ENCODE measurements around the gene SORD. TPM values are rescaled to one million over a fixed set of nuclear protein-coding genes. Genes with fewer than 3 reads are reported as not detected.

The SORD gene
- polyA plus RNA-seq, 4 donors, result 13.4 to 78.2 (median 26.6) TPM

GRCh38 chr15:45111390-45112142 is 88.6 kb downstream of the SORD start:
- FAIRE-seq, result no peak
- peaks cover 7 to 80% (median 54%) of the 10 kb centered on the region in 3 donors for H3K27me3 ChIP-seq (ENCODE audit: control insufficient read depth in 3 of 3, insufficient read depth in 3 of 3, low read length in 3 of 3)
- WGBS, 3 donors, result 7 to 22% (median 11%) methylated on average over 58 to 70 of the region's 71 CpGs
- DNase-seq, result no peak
- H3K4me3 ChIP-seq (ENCODE audit: low read depth in 1 of 3, low read length in 3 of 3), result no peak overlapping the region
- no peaks in the 10 kb centered on the region for H3K9me3 ChIP-seq (ENCODE audit: control insufficient read depth in 2 of 2, insufficient read depth in 1 of 2, low read depth in 1 of 2, low read length in 1 of 2)
- H3K27ac ChIP-seq (ENCODE audit: low read depth in 1 of 3, low read length in 2 of 3), result no peak overlapping the region
- H3K4me1 ChIP-seq (ENCODE audit: control insufficient read depth in 3 of 3, insufficient read depth in 2 of 3, low read depth in 1 of 3, low read length in 2 of 3), result peaks cover 0 to 5% (median 0%) of the 10 kb centered on the region in 3 donors
- H3K36me3 ChIP-seq (ENCODE audit: control insufficient read depth in 3 of 3, insufficient read depth in 2 of 3, low read depth in 1 of 3, low read length in 3 of 3), result no peaks in the 10 kb centered on the region

DNA sequence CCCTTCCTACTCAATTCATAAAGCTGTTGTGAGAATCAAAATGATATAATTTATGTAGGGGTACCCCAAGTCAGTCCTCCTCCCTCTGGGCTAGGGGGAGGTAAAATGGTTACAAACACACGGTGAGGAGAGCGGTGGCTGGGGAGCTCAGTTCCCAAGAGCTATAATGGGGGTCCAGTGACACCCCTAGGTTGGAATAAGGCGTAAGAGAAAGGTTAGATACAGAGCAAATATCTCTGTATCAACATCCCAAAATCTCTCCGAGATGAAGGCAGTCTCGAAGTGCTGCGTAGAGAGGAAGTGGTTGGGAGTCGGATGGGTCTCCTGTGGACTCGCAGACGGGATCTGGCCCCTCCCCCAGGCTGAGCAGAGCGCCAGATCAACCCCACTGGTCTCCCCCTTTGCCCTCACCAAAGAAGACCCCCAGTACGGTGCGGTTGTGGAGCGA is 89.2 kb downstream of the SORD start:
- Histone ChIP-seq H3K4me1 (ENCODE audit: control insufficient read depth in 3 of 3, insufficient read depth in 2 of 3, low read depth in 1 of 3, low read length in 2 of 3) (peaks cover 0 to 8% (median 0%) of the 10 kb centered on the region in 3 donors), H3K4me3 (ENCODE audit: low read depth in 1 of 3, low read length in 3 of 3) (no peak overlapping the region), H3K27ac (ENCODE audit: low read depth in 1 of 3, low read length in 2 of 3) (no peak overlapping the region), H3K9me3 (ENCODE audit: control insufficient read depth in 2 of 2, insufficient read depth in 1 of 2, low read depth in 1 of 2, low read length in 1 of 2) (no peaks in the 10 kb centered on the region), H3K36me3 (ENCODE audit: control insufficient read depth in 3 of 3, insufficient read depth in 2 of 3, low read depth in 1 of 3, low read length in 3 of 3) (no peaks in the 10 kb centered on the region), H3K27me3 (ENCODE audit: control insufficient read depth in 3 of 3, insufficient read depth in 3 of 3, low read length in 3 of 3) (peaks cover 7 to 81% (median 60%) of the 10 kb centered on the region in 3 donors)
- WGBS, 3 donors, result 5 to 13% (median 11%) methylated on average over 13 of the region's 13 CpGs
- no peak for DNase-seq
- FAIRE-seq, result no peak

- no peak for FAIRE-seq
- Histone ChIP-seq H3K27ac (ENCODE audit: low read depth in 1 of 3, low read length in 2 of 3) (no peak overlapping the region), H3K4me3 (ENCODE audit: low read depth in 1 of 3, low read length in 3 of 3) (peak overlapping the region in 1 of 3 donors; percentile 26), H3K36me3 (ENCODE audit: control insufficient read depth in 3 of 3, insufficient read depth in 2 of 3, low read depth in 1 of 3, low read length in 3 of 3) (no peaks in the 10 kb centered on the region), H3K27me3 (ENCODE audit: control insufficient read depth in 3 of 3, insufficient read depth in 3 of 3, low read length in 3 of 3) (peaks cover 7 to 87% (median 66%) of the 10 kb centered on the region in 3 donors), H3K4me1 (ENCODE audit: control insufficient read depth in 3 of 3, insufficient read depth in 2 of 3, low read depth in 1 of 3, low read length in 2 of 3) (peaks cover 0 to 11% (median 0%) of the 10 kb centered on the region in 3 donors), H3K9me3 (ENCODE audit: control insufficient read depth in 2 of 2, insufficient read depth in 1 of 2, low read depth in 1 of 2, low read length in 1 of 2) (no peaks in the 10 kb centered on the region)
- WGBS, 3 donors, result 2 to 3% (median 2%) methylated on average over 47 to 58 of the region's 58 CpGs
- peak; percentile 27 to 34 for DNase-seq
Observed at GRCh38 chr15:45112591-45113379, 89.8 kb downstream of the SORD start.

GRCh38 chr15:45113380-45113990 is 90.5 kb downstream of the SORD start:
- Histone ChIP-seq H3K27ac (ENCODE audit: low read depth in 1 of 3, low read length in 2 of 3) (no peak overlapping the region), H3K9me3 (ENCODE audit: control insufficient read depth in 2 of 2, insufficient read depth in 1 of 2, low read depth in 1 of 2, low read length in 1 of 2) (no peaks in the 10 kb centered on the region), H3K4me3 (ENCODE audit: low read depth in 1 of 3, low read length in 3 of 3) (no peak overlapping the region), H3K27me3 (ENCODE audit: control insufficient read depth in 3 of 3, insufficient read depth in 3 of 3, low read length in 3 of 3) (peaks cover 7 to 86% (median 62%) of the 10 kb centered on the region in 3 donors), H3K4me1 (ENCODE audit: control insufficient read depth in 3 of 3, insufficient read depth in 2 of 3, low read depth in 1 of 3, low read length in 2 of 3) (peaks cover 0 to 13% (median 0%) of the 10 kb centered on the region in 3 donors), H3K36me3 (ENCODE audit: control insufficient read depth in 3 of 3, insufficient read depth in 2 of 3, low read depth in 1 of 3, low read length in 3 of 3) (no peaks in the 10 kb centered on the region)
- WGBS, 3 donors, result 8 to 11% (median 8%) methylated on average over 12 to 14 of the region's 14 CpGs
- FAIRE-seq, result no peak
- no peak for DNase-seq

GRCh38 chr15:45114076-45114750 is 91.2 kb downstream of the SORD start, which contains the start of the genes DUOX2 and DUOXA2:
DUOX2 (minus strand) TSS chr15:45114172; CDS start chr15:45113411, 761 bp downstream.
DUOXA2 (plus strand) TSS chr15:45114326; CDS start chr15:45114606, 280 bp downstream.
- peaks cover 0 to 13% (median 0%) of the 10 kb centered on the region in 3 donors for H3K4me1 ChIP-seq (ENCODE audit: control insufficient read depth in 3 of 3, insufficient read depth in 2 of 3, low read depth in 1 of 3, low read length in 2 of 3)
- DNase-seq (no peak), FAIRE-seq (no peak)
- H3K4me3 ChIP-seq (ENCODE audit: low read depth in 1 of 3, low read length in 3 of 3), result peak within 1 kb of the TSS in 1 of 3 donors; percentile 26
- 1 to 3% (median 2%) methylated on average over 40 to 42 of the region's 42 CpGs for WGBS, 3 donors
- H3K36me3 ChIP-seq (ENCODE audit: control insufficient read depth in 3 of 3, insufficient read depth in 2 of 3, low read depth in 1 of 3, low read length in 3 of 3), result no peaks in the 10 kb centered on the region
- H3K27ac ChIP-seq (ENCODE audit: low read depth in 1 of 3, low read length in 2 of 3), result no peak within 1 kb of the TSS
- H3K9me3 ChIP-seq (ENCODE audit: control insufficient read depth in 2 of 2, insufficient read depth in 1 of 2, low read depth in 1 of 2, low read length in 1 of 2), result no peaks in the 10 kb centered on the region
- peaks cover 7 to 88% (median 62%) of the 10 kb centered on the region in 3 donors for H3K27me3 ChIP-seq (ENCODE audit: control insufficient read depth in 3 of 3, insufficient read depth in 3 of 3, low read length in 3 of 3)

DNA sequence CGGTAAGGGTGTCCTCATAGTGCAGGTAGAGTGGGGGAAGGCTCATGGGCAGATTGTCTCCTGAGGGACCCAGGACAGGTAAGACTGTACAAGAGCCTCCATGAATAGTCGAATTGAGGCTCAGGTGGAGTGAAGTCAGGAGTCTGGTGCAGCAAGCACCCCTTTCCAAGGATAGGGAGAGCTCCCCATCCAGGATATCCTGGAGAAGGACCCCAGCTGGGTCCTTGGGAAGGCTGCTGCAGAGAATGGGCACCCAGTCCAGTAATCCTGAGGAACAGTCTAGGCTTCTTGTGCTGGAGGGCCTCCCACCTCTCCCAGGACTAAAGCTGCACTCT is 91.7 kb downstream of the SORD start:
- no peak for FAIRE-seq
- Histone ChIP-seq H3K27me3 (ENCODE audit: control insufficient read depth in 3 of 3, insufficient read depth in 3 of 3, low read length in 3 of 3) (peaks cover 7 to 88% (median 61%) of the 10 kb centered on the region in 3 donors), H3K4me3 (ENCODE audit: low read depth in 1 of 3, low read length in 3 of 3) (no peak overlapping the region)

GRCh38 chr15:45115312-45115820 is 92.4 kb downstream of the SORD start:
- H3K4me1 ChIP-seq (ENCODE audit: control insufficient read depth in 3 of 3, insufficient read depth in 2 of 3, low read depth in 1 of 3, low read length in 2 of 3), result peaks cover 0 to 13% (median 0%) of the 10 kb centered on the region in 3 donors
- H3K4me3 ChIP-seq (ENCODE audit: low read depth in 1 of 3, low read length in 3 of 3), result no peak overlapping the region
- H3K36me3 ChIP-seq (ENCODE audit: control insufficient read depth in 3 of 3, insufficient read depth in 2 of 3, low read depth in 1 of 3, low read length in 3 of 3), result no peaks in the 10 kb centered on the region
- H3K27ac ChIP-seq (ENCODE audit: low read depth in 1 of 3, low read length in 2 of 3), result no peak overlapping the region
- no peak for FAIRE-seq
- DNase-seq, result no peak
- no peaks in the 10 kb centered on the region for H3K9me3 ChIP-seq (ENCODE audit: control insufficient read depth in 2 of 2, insufficient read depth in 1 of 2, low read depth in 1 of 2, low read length in 1 of 2)
- peaks cover 7 to 84% (median 59%) of the 10 kb centered on the region in 3 donors for H3K27me3 ChIP-seq (ENCODE audit: control insufficient read depth in 3 of 3, insufficient read depth in 3 of 3, low read length in 3 of 3)
- 60 to 77% (median 72%) methylated on average over 7 of the region's 7 CpGs for WGBS, 3 donors

More for the DNA sequence above, 91.7 kb downstream of the SORD start:
- no peaks in the 10 kb centered on the region for H3K36me3 ChIP-seq (ENCODE audit: control insufficient read depth in 3 of 3, insufficient read depth in 2 of 3, low read depth in 1 of 3, low read length in 3 of 3)
- no peaks in the 10 kb centered on the region for H3K9me3 ChIP-seq (ENCODE audit: control insufficient read depth in 2 of 2, insufficient read depth in 1 of 2, low read depth in 1 of 2, low read length in 1 of 2)
- DNase-seq, result no peak
- no peak overlapping the region for H3K27ac ChIP-seq (ENCODE audit: low read depth in 1 of 3, low read length in 2 of 3)
- H3K4me1 ChIP-seq (ENCODE audit: control insufficient read depth in 3 of 3, insufficient read depth in 2 of 3, low read depth in 1 of 3, low read length in 2 of 3), result peaks cover 0 to 13% (median 0%) of the 10 kb centered on the region in 3 donors
- WGBS, 3 donors, result 7 to 12% (median 10%) methylated on average over 2 of the region's 2 CpGs

Data from small intestine (tissue), 7 donors.